HepG2 (cell line): ENCODE results near the gene ZDHHC18. TPM values are rescaled to one million over a fixed set of nuclear protein-coding genes. Genes with fewer than 3 reads are reported as not detected.
A peak's percentile ranks its signal among the peaks of the same experiment; 100 is the strongest.

Experiments used
- FOXA3 ChIP-seq: IDR thresholded peaks from 2 replicates; pipeline ENCODE4 v1.6.1; 2016; ENCODE audit warnings: missing genetic modification reagents, missing compliant biosample characterization
- MBD4 ChIP-seq: IDR thresholded peaks from 2 replicates; pipeline ENCODE4 v1.6.1; 2012; ENCODE audit warnings: low read length, inconsistent platforms, borderline replicate concordance
- NBN ChIP-seq: fragments of 450-650 bp; conservative IDR thresholded peaks from 2 replicates; pipeline ENCODE4 v1.6.1; 2017
- PAWR ChIP-seq: sonication (generic); formaldehyde crosslinking; IDR thresholded peaks from 2 replicates; pipeline ENCODE4 v1.4.0; 2020; ENCODE audit warnings: missing genetic modification reagents, mild to moderate bottlenecking, borderline replicate concordance
- SCMH1 ChIP-seq: sonication (generic); formaldehyde crosslinking; IDR thresholded peaks from 2 replicates; pipeline ENCODE4 v1.9.0; 2021; ENCODE audit warnings: missing genetic modification reagents, mild to moderate bottlenecking, borderline replicate concordance
- ZNF337 ChIP-seq: sonication (generic); formaldehyde crosslinking; IDR thresholded peaks from 2 replicates; pipeline ENCODE4 v1.5.1; 2020; ENCODE audit warnings: missing genetic modification reagents, low read depth, mild to moderate bottlenecking, borderline replicate concordance
- polyA plus RNA-seq, 8 experiments: library from polyadenylated mRNA; depleted of rRNA in 3 of 8; stranded (reverse) in 7 of 8; unstranded in 1 of 8; fragments of >200 nt; fragmentation: Illumina TruSeq in 4 of 8; extraction: Trizol in 4 of 8; gene quantifications; 2 replicates each; pipeline versions ENCODE4 v1.2.1 to v1.2.3, GENCODE V29; 2011 to 2016; ENCODE audit warnings: low read depth in 4 of 8, missing spikeins in 1 of 8, mixed read lengths in 1 of 8; ENCODE audit not compliant: insufficient read depth in 1 of 8
- total RNA-seq, 5 experiments: library from RNA; depleted of rRNA; stranded (reverse); fragments of >200 nt; fragmentation: Illumina TruSeq; extraction: Trizol; gene quantifications; 2 replicates each; pipeline ENCODE4 v1.2.3, GENCODE V29; 2016; ENCODE audit warnings: low read depth in 1 of 5
- TF ChIP-seq, protein P1 (sequence below), 2 experiments: sonication (generic) in 1 of 2; formaldehyde crosslinking in 1 of 2; IDR thresholded peaks; 2 replicates each; pipeline versions ENCODE4 v1.6.1 to v1.9.0; 2014 to 2022; ENCODE audit warnings: antibody characterized with exemption in 1 of 2, borderline replicate concordance in 1 of 2, inconsistent platforms in 1 of 2, low read depth in 1 of 2, missing genetic modification reagents in 1 of 2
- TF ChIP-seq, protein P2 (sequence below): sonication (generic); formaldehyde crosslinking; IDR thresholded peaks from 2 replicates; pipeline ENCODE4 v1.4.0; 2020; ENCODE audit warnings: mild to moderate bottlenecking, missing genetic modification reagents
- TF ChIP-seq, protein P3 (sequence below): sonication (generic); formaldehyde crosslinking; IDR thresholded peaks from 2 replicates; pipeline ENCODE4 v1.4.0; 2020; ENCODE audit warnings: missing genetic modification reagents, borderline replicate concordance
- TF ChIP-seq, protein P4 (sequence below), 2 experiments: sonication (generic) in 1 of 2; formaldehyde crosslinking in 1 of 2; IDR thresholded peaks; 2 replicates each; pipeline versions ENCODE4 v1.4.0 to v1.6.1; 2016 to 2020; ENCODE audit warnings: borderline replicate concordance in 1 of 2, low read depth in 1 of 2, mild to moderate bottlenecking in 1 of 2, missing genetic modification reagents in 1 of 2

Gene ZDHHC18
- total and polyA plus RNA-seq, 2 of the 13 experiments (the other 11 are each of a cell fraction or from before 2014, with no cell fraction given) = 13.2 to 35.3 TPM

DNA sequence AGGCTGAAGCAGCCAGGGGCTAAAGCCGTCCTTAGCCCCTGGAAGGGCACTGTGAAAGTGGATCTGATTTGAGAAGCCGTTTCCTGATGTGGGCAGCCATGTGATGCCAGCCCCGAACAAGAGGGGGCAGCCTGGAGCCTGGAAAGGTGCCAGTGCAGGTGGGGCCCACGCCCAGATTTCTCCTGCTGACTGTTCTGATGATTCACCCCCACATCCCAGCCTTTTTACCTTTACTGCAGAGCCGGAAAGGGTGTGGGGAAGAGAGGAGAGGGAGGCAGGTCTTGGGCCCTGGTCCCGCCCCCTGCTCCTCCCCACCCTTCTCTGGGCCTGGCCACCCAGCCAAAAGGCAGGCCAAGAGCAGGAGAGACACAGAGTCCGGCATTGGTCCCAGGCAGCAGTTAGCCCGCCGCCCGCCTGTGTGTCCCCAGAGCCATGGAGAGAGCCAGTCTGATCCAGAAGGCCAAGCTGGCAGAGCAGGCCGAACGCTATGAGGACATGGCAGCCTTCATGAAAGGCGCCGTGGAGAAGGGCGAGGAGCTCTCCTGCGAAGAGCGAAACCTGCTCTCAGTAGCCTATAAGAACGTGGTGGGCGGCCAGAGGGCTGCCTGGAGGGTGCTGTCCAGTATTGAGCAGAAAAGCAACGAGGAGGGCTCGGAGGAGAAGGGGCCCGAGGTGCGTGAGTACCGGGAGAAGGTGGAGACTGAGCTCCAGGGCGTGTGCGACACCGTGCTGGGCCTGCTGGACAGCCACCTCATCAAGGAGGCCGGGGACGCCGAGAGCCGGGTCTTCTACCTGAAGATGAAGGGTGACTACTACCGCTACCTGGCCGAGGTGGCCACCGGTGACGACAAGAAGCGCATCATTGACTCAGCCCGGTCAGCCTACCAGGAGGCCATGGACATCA is 36.5 kb downstream of the ZDHHC18 start, which contains the start of gene SFN (continued):
- TF ChIP-seq FOXA3 (CRISPR knock-in tag) (0 out of 2 replicates have a peak, but pooled peaks have one; percentile 12), ZNF337 (no peak), SCMH1 (CRISPR knock-in tag) (no peak), PAWR (CRISPR knock-in tag) (no peak), NBN (no peak), MBD4 (no peak)
- TF ChIP-seq, protein P1, sequence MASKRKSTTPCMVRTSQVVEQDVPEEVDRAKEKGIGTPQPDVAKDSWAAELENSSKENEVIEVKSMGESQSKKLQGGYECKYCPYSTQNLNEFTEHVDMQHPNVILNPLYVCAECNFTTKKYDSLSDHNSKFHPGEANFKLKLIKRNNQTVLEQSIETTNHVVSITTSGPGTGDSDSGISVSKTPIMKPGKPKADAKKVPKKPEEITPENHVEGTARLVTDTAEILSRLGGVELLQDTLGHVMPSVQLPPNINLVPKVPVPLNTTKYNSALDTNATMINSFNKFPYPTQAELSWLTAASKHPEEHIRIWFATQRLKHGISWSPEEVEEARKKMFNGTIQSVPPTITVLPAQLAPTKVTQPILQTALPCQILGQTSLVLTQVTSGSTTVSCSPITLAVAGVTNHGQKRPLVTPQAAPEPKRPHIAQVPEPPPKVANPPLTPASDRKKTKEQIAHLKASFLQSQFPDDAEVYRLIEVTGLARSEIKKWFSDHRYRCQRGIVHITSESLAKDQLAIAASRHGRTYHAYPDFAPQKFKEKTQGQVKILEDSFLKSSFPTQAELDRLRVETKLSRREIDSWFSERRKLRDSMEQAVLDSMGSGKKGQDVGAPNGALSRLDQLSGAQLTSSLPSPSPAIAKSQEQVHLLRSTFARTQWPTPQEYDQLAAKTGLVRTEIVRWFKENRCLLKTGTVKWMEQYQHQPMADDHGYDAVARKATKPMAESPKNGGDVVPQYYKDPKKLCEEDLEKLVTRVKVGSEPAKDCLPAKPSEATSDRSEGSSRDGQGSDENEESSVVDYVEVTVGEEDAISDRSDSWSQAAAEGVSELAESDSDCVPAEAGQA (IDR thresholded peaks at IDR 0.05; ENCODE audit: low read depth) = no peak
- TF ChIP-seq, protein P1 (CRISPR knock-in tag; IDR thresholded peaks at IDR 0.05; ENCODE audit: borderline replicate concordance) = no peak
- TF ChIP-seq, protein P2, sequence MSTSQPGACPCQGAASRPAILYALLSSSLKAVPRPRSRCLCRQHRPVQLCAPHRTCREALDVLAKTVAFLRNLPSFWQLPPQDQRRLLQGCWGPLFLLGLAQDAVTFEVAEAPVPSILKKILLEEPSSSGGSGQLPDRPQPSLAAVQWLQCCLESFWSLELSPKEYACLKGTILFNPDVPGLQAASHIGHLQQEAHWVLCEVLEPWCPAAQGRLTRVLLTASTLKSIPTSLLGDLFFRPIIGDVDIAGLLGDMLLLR (CRISPR knock-in tag) = no peak
- TF ChIP-seq, protein P3, sequence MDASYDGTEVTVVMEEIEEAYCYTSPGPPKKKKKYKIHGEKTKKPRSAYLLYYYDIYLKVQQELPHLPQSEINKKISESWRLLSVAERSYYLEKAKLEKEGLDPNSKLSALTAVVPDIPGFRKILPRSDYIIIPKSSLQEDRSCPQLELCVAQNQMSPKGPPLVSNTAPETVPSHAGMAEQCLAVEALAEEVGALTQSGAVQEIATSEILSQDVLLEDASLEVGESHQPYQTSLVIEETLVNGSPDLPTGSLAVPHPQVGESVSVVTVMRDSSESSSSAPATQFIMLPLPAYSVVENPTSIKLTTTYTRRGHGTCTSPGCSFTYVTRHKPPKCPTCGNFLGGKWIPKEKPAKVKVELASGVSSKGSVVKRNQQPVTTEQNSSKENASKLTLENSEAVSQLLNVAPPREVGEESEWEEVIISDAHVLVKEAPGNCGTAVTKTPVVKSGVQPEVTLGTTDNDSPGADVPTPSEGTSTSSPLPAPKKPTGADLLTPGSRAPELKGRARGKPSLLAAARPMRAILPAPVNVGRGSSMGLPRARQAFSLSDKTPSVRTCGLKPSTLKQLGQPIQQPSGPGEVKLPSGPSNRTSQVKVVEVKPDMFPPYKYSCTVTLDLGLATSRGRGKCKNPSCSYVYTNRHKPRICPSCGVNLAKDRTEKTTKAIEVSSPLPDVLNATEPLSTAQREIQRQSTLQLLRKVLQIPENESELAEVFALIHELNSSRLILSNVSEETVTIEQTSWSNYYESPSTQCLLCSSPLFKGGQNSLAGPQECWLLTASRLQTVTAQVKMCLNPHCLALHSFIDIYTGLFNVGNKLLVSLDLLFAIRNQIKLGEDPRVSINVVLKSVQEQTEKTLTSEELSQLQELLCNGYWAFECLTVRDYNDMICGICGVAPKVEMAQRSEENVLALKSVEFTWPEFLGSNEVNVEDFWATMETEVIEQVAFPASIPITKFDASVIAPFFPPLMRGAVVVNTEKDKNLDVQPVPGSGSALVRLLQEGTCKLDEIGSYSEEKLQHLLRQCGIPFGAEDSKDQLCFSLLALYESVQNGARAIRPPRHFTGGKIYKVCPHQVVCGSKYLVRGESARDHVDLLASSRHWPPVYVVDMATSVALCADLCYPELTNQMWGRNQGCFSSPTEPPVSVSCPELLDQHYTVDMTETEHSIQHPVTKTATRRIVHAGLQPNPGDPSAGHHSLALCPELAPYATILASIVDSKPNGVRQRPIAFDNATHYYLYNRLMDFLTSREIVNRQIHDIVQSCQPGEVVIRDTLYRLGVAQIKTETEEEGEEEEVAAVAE = no peak
- TF ChIP-seq, protein P4, sequence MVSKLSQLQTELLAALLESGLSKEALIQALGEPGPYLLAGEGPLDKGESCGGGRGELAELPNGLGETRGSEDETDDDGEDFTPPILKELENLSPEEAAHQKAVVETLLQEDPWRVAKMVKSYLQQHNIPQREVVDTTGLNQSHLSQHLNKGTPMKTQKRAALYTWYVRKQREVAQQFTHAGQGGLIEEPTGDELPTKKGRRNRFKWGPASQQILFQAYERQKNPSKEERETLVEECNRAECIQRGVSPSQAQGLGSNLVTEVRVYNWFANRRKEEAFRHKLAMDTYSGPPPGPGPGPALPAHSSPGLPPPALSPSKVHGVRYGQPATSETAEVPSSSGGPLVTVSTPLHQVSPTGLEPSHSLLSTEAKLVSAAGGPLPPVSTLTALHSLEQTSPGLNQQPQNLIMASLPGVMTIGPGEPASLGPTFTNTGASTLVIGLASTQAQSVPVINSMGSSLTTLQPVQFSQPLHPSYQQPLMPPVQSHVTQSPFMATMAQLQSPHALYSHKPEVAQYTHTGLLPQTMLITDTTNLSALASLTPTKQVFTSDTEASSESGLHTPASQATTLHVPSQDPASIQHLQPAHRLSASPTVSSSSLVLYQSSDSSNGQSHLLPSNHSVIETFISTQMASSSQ (IDR thresholded peaks at IDR 0.05; ENCODE audit: low read depth) = no peak
- TF ChIP-seq, protein P4 (CRISPR knock-in tag; IDR thresholded peaks at IDR 0.05; ENCODE audit: borderline replicate concordance) = 0 out of 2 replicates have a peak, but pooled peaks have one; percentile 26
